ENCODE results near the gene ABI1. TPM values are rescaled to one million over a fixed set of nuclear protein-coding genes. Genes with fewer than 3 reads are reported as not detected.
"Not testable (repeated sequence)": the region's sequence is repeated elsewhere in the genome, so short reads cannot be mapped to it uniquely, and the experiment has no call there.

Gene ABI1
- total and polyA plus RNA-seq, 2 of the 4 experiments (the other 2 are of a cell fraction), result 49.6 to 71.3 TPM

DNA sequence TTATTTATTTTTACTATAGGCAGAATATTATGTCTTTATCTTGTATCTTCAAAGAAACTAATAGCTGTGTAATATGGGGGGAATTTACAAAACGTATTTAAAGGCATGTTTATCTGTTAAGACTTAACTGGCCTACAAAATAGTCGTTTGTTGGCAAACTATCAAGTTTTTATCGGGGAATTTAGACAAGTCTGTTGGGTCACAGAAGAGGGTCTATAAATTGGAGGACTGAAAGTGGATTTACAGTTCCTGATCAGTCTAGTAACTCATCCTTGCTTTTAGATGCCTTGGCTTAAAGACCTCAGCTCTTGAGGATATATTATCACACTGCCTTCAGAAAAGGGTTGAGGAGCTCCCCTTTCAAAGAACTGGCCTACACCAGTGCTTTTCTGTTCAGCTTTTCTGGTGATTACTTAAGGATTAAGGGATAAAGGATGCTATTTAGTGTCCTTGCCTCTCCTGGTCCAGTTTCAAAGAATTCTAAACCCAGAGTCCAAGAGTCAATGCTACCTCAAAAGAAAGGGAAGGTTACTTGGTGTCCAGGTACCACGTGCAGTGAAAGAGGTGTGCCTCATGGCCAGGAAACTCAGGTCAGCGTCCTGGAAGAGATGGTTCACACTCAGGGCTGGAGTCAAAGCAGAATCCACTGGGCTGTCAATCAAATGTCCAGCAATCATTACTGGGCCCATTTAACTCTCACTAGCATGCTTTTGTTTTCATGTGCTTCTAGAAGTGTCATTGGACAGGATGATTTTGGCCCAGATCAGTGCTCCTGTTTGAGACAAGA lies 42.9 kb upstream of the ABI1 start:
- BruUV-seq (replicated peaks), result no TSS peak
- Histone ChIP-seq H2BK20ac (ENCODE audit: low read depth, low read length) (no peak overlapping the region), H3K36me3 (ENCODE audit: control insufficient read depth, insufficient read depth, low read length) (no peaks in the 10 kb centered on the region), H2BK5ac (ENCODE audit: low read depth, low read length, poor library complexity, severe bottlenecking) (no peak overlapping the region), H2AK9ac (replicated peaks; ENCODE audit: low read depth, low read length, poor library complexity) (no peak overlapping the region), H3K4me3 (ENCODE audit: insufficient read depth, low read depth, low read length) (no peak overlapping the region), H3K56ac (ENCODE audit: extremely low read depth, insufficient read depth, low read length) (no peak overlapping the region), H3K4me2 (ENCODE audit: low read depth, low read length) (no peak overlapping the region), H4K91ac (ENCODE audit: insufficient read depth, low read depth, low read length) (no peak overlapping the region), H2AFZ (replicated peaks; ENCODE audit: low read length, poor library complexity) (no peak overlapping the region), H3K18ac (ENCODE audit: low read depth, low read length) (no peak overlapping the region), H2BK15ac (ENCODE audit: low read depth, low read length) (no peak overlapping the region), H3K14ac (replicated peaks; ENCODE audit: low read depth, low read length) (no peak overlapping the region), H3K79me1 (ENCODE audit: low read depth in 1 of 2, low read length in 2 of 2) (no peaks in the 10 kb centered on the region), H3K27me3 (ENCODE audit: control insufficient read depth, insufficient read depth, low read length) (peaks cover 1% of the 10 kb centered on the region; the same call in 1 of the 2 replicates), H3K9me1 (ENCODE audit: insufficient read depth, low read length) (no peaks in the 10 kb centered on the region), H4K8ac (ENCODE audit: low read depth in 2 of 2, low read length in 2 of 2) (no peak overlapping the region), H3K23ac (ENCODE audit: low read depth, low read length) (no peak overlapping the region), H3K9ac (ENCODE audit: low read depth, low read length) (no peak overlapping the region), H3K4me1 (ENCODE audit: control insufficient read depth, insufficient read depth, low read length) (no peaks in the 10 kb centered on the region), H3K9me3 (ENCODE audit: control insufficient read depth, insufficient read depth, low read length) (no peaks in the 10 kb centered on the region; the same call in 1 of the 2 replicates), H3K4ac (ENCODE audit: low read depth, low read length) (no peak overlapping the region), H2AK5ac (ENCODE audit: low read depth, low read length) (no peak overlapping the region), H2BK120ac (ENCODE audit: low read depth, low read length) (no peak overlapping the region), H4K5ac (ENCODE audit: low read depth, low read length) (no peak overlapping the region), H3K27ac (ENCODE audit: insufficient read depth, low read length) (no peak overlapping the region), H4K20me1 (ENCODE audit: insufficient read depth, low read length) (no peaks in the 10 kb centered on the region)
- CTCF ChIA-PET, result no interaction called here
- intact Hi-C loops (cut with micrococcal nuclease) (no loop called here), in situ Hi-C loops (cut with MboI; ENCODE audit: low sequenced_read_pairs) (no loop called here), dilution Hi-C loops (cut with HindIII; ENCODE audit: low sequenced_read_pairs, unreplicated experiment) (no loop called here)
- ATAC-seq (ENCODE audit: low read depth), result no peak
- WGBS, 2 experiments (ENCODE audit: extremely low coverage in 2 of 2, insufficient read length in 1 of 2), result 20% methylated on average over 3 of the region's 5 CpGs; no CpG with 5 or more reads in 1 of the 2 experiments
- no peak for DNase-seq
- no peak for TF ChIP-seq CHD1 (IDR thresholded peaks at IDR 0.05; ENCODE audit: low read depth, low read length)
- TF ChIP-seq, protein P1, sequence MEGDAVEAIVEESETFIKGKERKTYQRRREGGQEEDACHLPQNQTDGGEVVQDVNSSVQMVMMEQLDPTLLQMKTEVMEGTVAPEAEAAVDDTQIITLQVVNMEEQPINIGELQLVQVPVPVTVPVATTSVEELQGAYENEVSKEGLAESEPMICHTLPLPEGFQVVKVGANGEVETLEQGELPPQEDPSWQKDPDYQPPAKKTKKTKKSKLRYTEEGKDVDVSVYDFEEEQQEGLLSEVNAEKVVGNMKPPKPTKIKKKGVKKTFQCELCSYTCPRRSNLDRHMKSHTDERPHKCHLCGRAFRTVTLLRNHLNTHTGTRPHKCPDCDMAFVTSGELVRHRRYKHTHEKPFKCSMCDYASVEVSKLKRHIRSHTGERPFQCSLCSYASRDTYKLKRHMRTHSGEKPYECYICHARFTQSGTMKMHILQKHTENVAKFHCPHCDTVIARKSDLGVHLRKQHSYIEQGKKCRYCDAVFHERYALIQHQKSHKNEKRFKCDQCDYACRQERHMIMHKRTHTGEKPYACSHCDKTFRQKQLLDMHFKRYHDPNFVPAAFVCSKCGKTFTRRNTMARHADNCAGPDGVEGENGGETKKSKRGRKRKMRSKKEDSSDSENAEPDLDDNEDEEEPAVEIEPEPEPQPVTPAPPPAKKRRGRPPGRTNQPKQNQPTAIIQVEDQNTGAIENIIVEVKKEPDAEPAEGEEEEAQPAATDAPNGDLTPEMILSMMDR (conservative IDR thresholded peaks at IDR 0.05; ENCODE audit: low read depth, low read length), result no peak
- POLR2A ChIA-PET (ENCODE audit: unreplicated experiment), result no interaction called here

DNA sequence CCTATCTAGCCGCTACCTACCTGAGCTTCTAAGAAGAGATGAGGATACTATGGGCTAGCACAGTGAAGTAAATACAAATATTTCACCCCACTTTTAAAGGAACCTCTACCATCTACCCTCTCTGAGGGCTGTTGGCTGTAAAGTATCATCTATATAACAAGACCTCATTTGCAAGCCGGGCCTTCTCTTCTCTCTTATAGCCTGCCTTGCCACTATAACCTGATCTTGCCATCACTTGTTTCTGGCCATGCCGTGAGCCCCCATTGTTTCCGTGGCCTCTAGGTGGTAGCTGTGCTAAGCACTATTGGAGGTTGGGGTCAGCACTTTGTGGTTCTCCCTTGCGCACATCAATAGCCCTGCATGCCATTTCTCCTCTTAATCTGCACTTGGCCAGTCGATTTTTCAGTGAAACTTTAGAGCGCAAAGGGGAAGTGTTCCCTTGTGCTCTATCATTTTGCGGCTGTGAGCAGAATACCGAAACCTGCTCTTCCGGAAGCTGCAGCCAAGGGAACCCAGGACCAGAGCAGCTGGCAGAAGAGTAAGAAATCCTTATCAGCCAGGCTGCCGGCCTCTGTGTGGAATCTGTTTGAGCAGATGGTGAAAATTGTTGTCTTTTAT lies 31.7 kb upstream of the ABI1 start:
- H3K56ac ChIP-seq (ENCODE audit: extremely low read depth, insufficient read depth, low read length); H3K9me3 ChIP-seq (ENCODE audit: control insufficient read depth, insufficient read depth, low read length); H3K27me3 ChIP-seq (ENCODE audit: control insufficient read depth, insufficient read depth, low read length); H2BK20ac ChIP-seq (ENCODE audit: low read depth, low read length); H3K4me3 ChIP-seq (ENCODE audit: insufficient read depth, low read depth, low read length); H3K27ac ChIP-seq (ENCODE audit: insufficient read depth, low read length); H2BK5ac ChIP-seq (ENCODE audit: low read depth, low read length, poor library complexity, severe bottlenecking); H3K36me3 ChIP-seq (ENCODE audit: control insufficient read depth, insufficient read depth, low read length); BruUV-seq (replicated peaks); H3K4ac ChIP-seq (ENCODE audit: low read depth, low read length); H2AFZ ChIP-seq (replicated peaks; ENCODE audit: low read length, poor library complexity); H3K18ac ChIP-seq (ENCODE audit: low read depth, low read length); H3K23ac ChIP-seq (ENCODE audit: low read depth, low read length); H3K9me1 ChIP-seq (ENCODE audit: insufficient read depth, low read length); H2AK9ac ChIP-seq (replicated peaks; ENCODE audit: low read depth, low read length, poor library complexity); H3K4me2 ChIP-seq (ENCODE audit: low read depth, low read length); POLR2A ChIA-PET (ENCODE audit: unreplicated experiment); H4K91ac ChIP-seq (ENCODE audit: insufficient read depth, low read depth, low read length); H3K79me1 ChIP-seq (ENCODE audit: low read depth in 1 of 2, low read length in 2 of 2); H4K5ac ChIP-seq (ENCODE audit: low read depth, low read length); CTCF ChIA-PET; H2BK15ac ChIP-seq (ENCODE audit: low read depth, low read length); H3K14ac ChIP-seq (replicated peaks; ENCODE audit: low read depth, low read length); H4K8ac ChIP-seq (ENCODE audit: low read depth in 2 of 2, low read length in 2 of 2); H4K20me1 ChIP-seq (ENCODE audit: insufficient read depth, low read length); H3K9ac ChIP-seq (ENCODE audit: low read depth, low read length); dilution Hi-C loops (cut with HindIII; ENCODE audit: low sequenced_read_pairs, unreplicated experiment); H3K4me1 ChIP-seq (ENCODE audit: control insufficient read depth, insufficient read depth, low read length); H2AK5ac ChIP-seq (ENCODE audit: low read depth, low read length); H2BK120ac ChIP-seq (ENCODE audit: low read depth, low read length); intact Hi-C loops (cut with micrococcal nuclease); DNase-seq; ATAC-seq (ENCODE audit: low read depth): not testable (repeated sequence)
- in situ Hi-C loops (cut with MboI; ENCODE audit: low sequenced_read_pairs), result loop anchor here (5.0 kb wide), 1 partner anchor 465 kb away; no protein-coding TSS in a partner anchor
- WGBS, 2 experiments (ENCODE audit: extremely low coverage in 2 of 2, insufficient read length in 1 of 2), result 82% methylated on average over 2 of the region's 11 CpGs; no CpG with 5 or more reads in 1 of the 2 experiments
